OCI-LY1 (cell line): Measurements from ENCODE around the gene GSG1.

ENCODE experiments used
- EZH2 ChIP-seq: fragments of 200-600 bp; sonication (generic), shearing (Covaris generic); IDR thresholded peaks from 2 replicates; pipeline ENCODE4 v1.8.0; 2017; ENCODE audit warnings: borderline replicate concordance, mixed run types, mild to moderate bottlenecking, antibody characterized with exemption, low read length, moderate library complexity, mixed read lengths
- TF ChIP-seq, protein P1 (sequence below): fragments of 200-600 bp; sonication (generic), shearing (Covaris generic); IDR thresholded peaks from 2 replicates; pipeline ENCODE4 v1.5.1; 2017; ENCODE audit warnings: mild to moderate bottlenecking, antibody characterized with exemption, low read length, moderate library complexity, mixed read lengths

DNA sequence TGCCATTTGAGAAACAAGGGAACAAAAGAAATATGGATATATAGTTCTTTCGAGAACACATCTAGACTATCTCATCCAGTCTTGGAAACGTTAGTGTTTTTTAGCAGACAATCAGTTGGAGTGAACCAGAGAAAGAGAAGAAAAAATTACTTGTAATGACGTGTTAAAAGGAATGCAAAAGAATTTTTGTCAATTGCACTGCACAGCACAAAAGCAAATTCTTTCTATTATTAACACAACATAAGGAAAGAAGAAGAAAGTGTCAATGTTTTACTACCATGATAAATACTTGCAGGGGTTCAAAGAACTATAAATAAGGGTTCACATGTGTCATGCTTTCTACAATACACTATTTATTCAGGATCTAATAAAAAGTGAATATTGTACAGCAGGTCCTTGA is 27.5 kb upstream of the GSG1 start:
- TF ChIP-seq, protein P1, sequence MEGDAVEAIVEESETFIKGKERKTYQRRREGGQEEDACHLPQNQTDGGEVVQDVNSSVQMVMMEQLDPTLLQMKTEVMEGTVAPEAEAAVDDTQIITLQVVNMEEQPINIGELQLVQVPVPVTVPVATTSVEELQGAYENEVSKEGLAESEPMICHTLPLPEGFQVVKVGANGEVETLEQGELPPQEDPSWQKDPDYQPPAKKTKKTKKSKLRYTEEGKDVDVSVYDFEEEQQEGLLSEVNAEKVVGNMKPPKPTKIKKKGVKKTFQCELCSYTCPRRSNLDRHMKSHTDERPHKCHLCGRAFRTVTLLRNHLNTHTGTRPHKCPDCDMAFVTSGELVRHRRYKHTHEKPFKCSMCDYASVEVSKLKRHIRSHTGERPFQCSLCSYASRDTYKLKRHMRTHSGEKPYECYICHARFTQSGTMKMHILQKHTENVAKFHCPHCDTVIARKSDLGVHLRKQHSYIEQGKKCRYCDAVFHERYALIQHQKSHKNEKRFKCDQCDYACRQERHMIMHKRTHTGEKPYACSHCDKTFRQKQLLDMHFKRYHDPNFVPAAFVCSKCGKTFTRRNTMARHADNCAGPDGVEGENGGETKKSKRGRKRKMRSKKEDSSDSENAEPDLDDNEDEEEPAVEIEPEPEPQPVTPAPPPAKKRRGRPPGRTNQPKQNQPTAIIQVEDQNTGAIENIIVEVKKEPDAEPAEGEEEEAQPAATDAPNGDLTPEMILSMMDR: no peak
- no peak for TF ChIP-seq EZH2
